ENCODE measurements around the gene TFCP2L1. TPM values are rescaled to one million over a fixed set of nuclear protein-coding genes. Genes with fewer than 3 reads are reported as not detected.

The TFCP2L1 gene
- total RNA-seq, 1 experiment from 2014 or later, result 18.4 TPM

DNA sequence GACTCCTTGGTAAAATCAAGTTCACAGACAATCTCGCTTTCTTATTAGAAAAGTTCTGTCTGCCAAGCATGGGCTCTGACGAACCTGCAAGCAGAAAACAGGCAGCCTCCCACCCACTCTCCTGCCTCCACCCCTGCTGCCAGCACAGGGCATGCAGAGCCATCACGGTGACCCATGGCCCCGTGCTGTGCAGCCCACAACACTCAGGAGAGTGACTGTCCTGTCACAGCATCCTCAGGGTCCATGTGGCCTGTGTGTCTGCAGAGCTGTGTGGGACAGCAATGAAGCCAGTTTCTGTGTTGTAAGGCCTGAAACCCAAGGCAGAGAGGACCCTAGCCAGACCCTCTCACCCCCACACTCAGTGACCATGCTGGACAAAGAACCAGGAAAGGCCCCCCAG, 46.2 kb downstream of the TFCP2L1 start:
- no peak overlapping the region for H3K4me3 ChIP-seq (ENCODE audit: low read depth, low read length)
- no peak for DNase-seq
- no peaks in the 10 kb centered on the region for H3K9me3 ChIP-seq
- no peaks in the 10 kb centered on the region for H3K36me3 ChIP-seq (ENCODE audit: control insufficient read depth, insufficient read depth, low read length)
- no peaks in the 10 kb centered on the region for H3K4me1 ChIP-seq
- no TSS peak for BruUV-seq (replicated peaks)
- intact Hi-C loops (cut with micrococcal nuclease; ENCODE audit: unreplicated experiment), result no loop called here
- POLR2A ChIA-PET, result no interaction called here
- H3K27me3 Mint-ChIP-seq (ENCODE audit: insufficient read depth, unreplicated experiment), result no peaks in the 10 kb centered on the region
- H3K4me1 Mint-ChIP-seq (ENCODE audit: low read depth, unreplicated experiment), result no peaks in the 10 kb centered on the region
- no peak overlapping the region for H3K4me3 Mint-ChIP-seq (ENCODE audit: unreplicated experiment)
- no peaks in the 10 kb centered on the region for H3K9me3 Mint-ChIP-seq (ENCODE audit: unreplicated experiment)
- TF ChIP-seq, protein P1, sequence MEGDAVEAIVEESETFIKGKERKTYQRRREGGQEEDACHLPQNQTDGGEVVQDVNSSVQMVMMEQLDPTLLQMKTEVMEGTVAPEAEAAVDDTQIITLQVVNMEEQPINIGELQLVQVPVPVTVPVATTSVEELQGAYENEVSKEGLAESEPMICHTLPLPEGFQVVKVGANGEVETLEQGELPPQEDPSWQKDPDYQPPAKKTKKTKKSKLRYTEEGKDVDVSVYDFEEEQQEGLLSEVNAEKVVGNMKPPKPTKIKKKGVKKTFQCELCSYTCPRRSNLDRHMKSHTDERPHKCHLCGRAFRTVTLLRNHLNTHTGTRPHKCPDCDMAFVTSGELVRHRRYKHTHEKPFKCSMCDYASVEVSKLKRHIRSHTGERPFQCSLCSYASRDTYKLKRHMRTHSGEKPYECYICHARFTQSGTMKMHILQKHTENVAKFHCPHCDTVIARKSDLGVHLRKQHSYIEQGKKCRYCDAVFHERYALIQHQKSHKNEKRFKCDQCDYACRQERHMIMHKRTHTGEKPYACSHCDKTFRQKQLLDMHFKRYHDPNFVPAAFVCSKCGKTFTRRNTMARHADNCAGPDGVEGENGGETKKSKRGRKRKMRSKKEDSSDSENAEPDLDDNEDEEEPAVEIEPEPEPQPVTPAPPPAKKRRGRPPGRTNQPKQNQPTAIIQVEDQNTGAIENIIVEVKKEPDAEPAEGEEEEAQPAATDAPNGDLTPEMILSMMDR (IDR thresholded peaks at IDR 0.05; ENCODE audit: insufficient read depth in 1 of 2, low read depth in 1 of 2, low read length in 1 of 2, severe bottlenecking in 1 of 2, unreplicated experiment in 1 of 2), result no peak
- no peak overlapping the region for H3K27ac Mint-ChIP-seq (ENCODE audit: unreplicated experiment)
- peaks cover 10% of the 10 kb centered on the region for H3K36me3 Mint-ChIP-seq (ENCODE audit: insufficient read depth, unreplicated experiment)
- CTCF ChIA-PET, result interaction anchor here (1.5 kb wide), 1 partner anchor 110 kb away, joined by 8 read pairs; no protein-coding TSS in a partner anchor
- H3K27me3 ChIP-seq (replicated peaks; ENCODE audit: control insufficient read depth, insufficient read depth, low read length), result no peaks in the 10 kb centered on the region

DNA sequence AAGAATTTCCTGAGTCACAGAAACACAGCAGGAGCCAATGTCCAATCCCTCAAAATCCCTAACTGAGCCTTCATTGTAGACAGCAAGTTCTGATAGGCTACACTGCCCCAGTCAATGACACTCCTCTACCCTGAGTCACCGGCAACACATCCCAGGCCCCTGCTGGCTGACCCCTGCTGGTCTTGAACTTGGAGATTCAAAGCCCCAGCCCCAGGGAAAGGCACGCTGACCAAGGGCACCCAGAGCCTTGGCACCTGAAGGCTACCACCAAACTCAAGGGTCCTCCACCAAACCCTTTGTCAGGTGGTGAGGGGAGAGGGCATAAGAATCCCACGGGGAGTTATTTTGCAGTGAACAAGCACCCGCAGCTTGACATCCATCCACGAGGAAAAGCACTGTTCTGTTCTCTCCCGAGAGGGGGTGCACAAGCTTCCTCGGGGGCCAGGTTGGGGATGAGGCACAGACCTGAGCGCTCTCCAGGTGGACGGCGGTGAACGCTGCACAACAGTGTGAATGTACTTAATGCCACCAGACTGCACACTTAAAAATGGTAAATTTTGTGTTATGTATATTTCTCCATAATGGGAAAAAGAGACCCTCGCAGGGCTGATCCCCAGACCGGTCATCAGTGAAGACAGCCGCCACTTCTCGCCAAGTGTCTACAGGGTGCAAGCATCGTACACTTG, 46.9 kb downstream of the TFCP2L1 start:
- H3K27ac Mint-ChIP-seq (ENCODE audit: unreplicated experiment), result no peak overlapping the region
- Histone ChIP-seq H3K27me3 (replicated peaks; ENCODE audit: control insufficient read depth, insufficient read depth, low read length) (no peaks in the 10 kb centered on the region), H3K4me3 (ENCODE audit: low read depth, low read length) (no peak overlapping the region), H3K9me3 (no peaks in the 10 kb centered on the region), H3K36me3 (ENCODE audit: control insufficient read depth, insufficient read depth, low read length) (no peaks in the 10 kb centered on the region), H3K4me1 (no peaks in the 10 kb centered on the region)
- H3K27me3 Mint-ChIP-seq (ENCODE audit: insufficient read depth, unreplicated experiment), result no peaks in the 10 kb centered on the region
- peaks cover 10% of the 10 kb centered on the region for H3K36me3 Mint-ChIP-seq (ENCODE audit: insufficient read depth, unreplicated experiment)
- no peak overlapping the region for H3K4me3 Mint-ChIP-seq (ENCODE audit: unreplicated experiment)
- intact Hi-C loops (cut with micrococcal nuclease; ENCODE audit: unreplicated experiment), result no loop called here
- no peaks in the 10 kb centered on the region for H3K4me1 Mint-ChIP-seq (ENCODE audit: low read depth, unreplicated experiment)
- ChIA-PET POLR2A (no interaction called here), CTCF (no interaction called here)
- DNase-seq, result no peak
- TF ChIP-seq, protein P1 (IDR thresholded peaks at IDR 0.05; ENCODE audit: insufficient read depth in 1 of 2, low read depth in 1 of 2, low read length in 1 of 2, severe bottlenecking in 1 of 2, unreplicated experiment in 1 of 2), result no peak
- no TSS peak for BruUV-seq (replicated peaks)
- no peaks in the 10 kb centered on the region for H3K9me3 Mint-ChIP-seq (ENCODE audit: unreplicated experiment)

DNA sequence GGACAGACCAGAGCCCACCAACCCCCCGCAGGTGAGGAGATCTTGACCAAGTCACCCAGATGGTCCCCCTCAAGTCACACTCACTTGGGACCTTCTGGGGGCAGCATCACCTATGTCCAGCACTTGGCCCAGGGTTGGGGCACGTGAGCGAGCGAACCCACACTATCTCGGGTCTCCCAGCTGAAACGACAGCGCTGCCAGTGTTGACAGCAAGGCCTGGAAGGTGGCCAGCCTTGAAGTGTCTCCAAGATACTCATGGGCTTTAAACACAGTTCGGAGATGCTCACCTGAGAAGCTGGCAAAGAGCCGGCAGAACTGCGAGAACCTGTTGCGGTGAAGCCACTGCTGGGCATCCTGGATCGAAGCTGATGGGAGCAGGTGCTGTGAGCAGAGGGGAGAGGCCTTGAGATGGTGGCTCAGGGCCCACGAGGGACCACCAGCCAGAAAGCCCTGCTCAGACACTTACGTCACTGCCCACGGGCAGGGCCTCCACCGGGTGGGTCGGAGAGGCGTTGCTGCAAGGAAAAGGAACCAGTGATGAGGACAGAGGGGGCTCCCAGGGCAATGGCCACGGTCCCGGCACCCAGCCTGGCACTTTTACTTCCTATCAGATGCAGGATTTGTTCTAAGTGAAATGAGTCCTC, 47.5 kb downstream of the TFCP2L1 start:
- no peak for DNase-seq
- H3K27me3 Mint-ChIP-seq (ENCODE audit: insufficient read depth, unreplicated experiment), result no peaks in the 10 kb centered on the region
- no peaks in the 10 kb centered on the region for H3K4me1 ChIP-seq
- H3K4me3 Mint-ChIP-seq (ENCODE audit: unreplicated experiment), result no peak overlapping the region
- TF ChIP-seq, protein P1 (IDR thresholded peaks at IDR 0.05; ENCODE audit: insufficient read depth in 1 of 2, low read depth in 1 of 2, low read length in 1 of 2, severe bottlenecking in 1 of 2, unreplicated experiment in 1 of 2), result no peak
- peaks cover 10% of the 10 kb centered on the region for H3K36me3 Mint-ChIP-seq (ENCODE audit: insufficient read depth, unreplicated experiment)
- H3K4me1 Mint-ChIP-seq (ENCODE audit: low read depth, unreplicated experiment), result no peaks in the 10 kb centered on the region
- no peaks in the 10 kb centered on the region for H3K36me3 ChIP-seq (ENCODE audit: control insufficient read depth, insufficient read depth, low read length)
- POLR2A ChIA-PET, result no interaction called here
- CTCF ChIA-PET, result no interaction called here
- no TSS peak for BruUV-seq (replicated peaks)
- no peak overlapping the region for H3K4me3 ChIP-seq (ENCODE audit: low read depth, low read length)
- intact Hi-C loops (cut with micrococcal nuclease; ENCODE audit: unreplicated experiment), result no loop called here
- H3K9me3 ChIP-seq, result no peaks in the 10 kb centered on the region
- no peaks in the 10 kb centered on the region for H3K27me3 ChIP-seq (replicated peaks; ENCODE audit: control insufficient read depth, insufficient read depth, low read length)
- no peaks in the 10 kb centered on the region for H3K9me3 Mint-ChIP-seq (ENCODE audit: unreplicated experiment)
- H3K27ac Mint-ChIP-seq (ENCODE audit: unreplicated experiment), result no peak overlapping the region

Data from Caco-2 (cell line).